K562 (cell line): ENCODE results near the gene GLRX. TPM values are rescaled to one million over a fixed set of nuclear protein-coding genes. Genes with fewer than 3 reads are reported as not detected.

Experiments
- ATAC-seq: fragments of 200-7000 bp; cut with Tn5 transposase; 3 replicates; pipeline ENCODE4 v1.9.1; 2020; ENCODE audit warnings: moderate library complexity
- BruUV-seq: library from RNA; stranded (reverse); fragments of 400-500 nt; replicated peaks from 2 replicates; lab custom pipeline; 2021; lab: Mats Ljungman, UMichigan
- CTCF ChIA-PET: fragments of 300-600 bp; formaldehyde crosslinking; extraction: SDS; loops from one replicate; lab custom pipeline; 2021; ENCODE audit warnings: low intra/inter-chr PET ratio; lab: Yijun Ruan, JAX
- POLR2A ChIA-PET: fragments of 300-600, 350-650 bp; sonication (Branson Sonifier 250); formaldehyde crosslinking; extraction: SDS; loops from one replicate; lab custom pipeline; 2021; ENCODE audit warnings: antibody characterized with exemption, inconsistent platforms; lab: Yijun Ruan, JAX
- DNase-seq, 4 experiments: peaks; one replicate each; pipeline versions ENCODE4 v3.0.0 to v3.0.0-alpha.2; 2011 to 2018; ENCODE audit warnings: low spot score in 3 of 4, mixed read lengths in 3 of 4; ENCODE audit errors: extremely low read depth in 1 of 4
- FAIRE-seq: peaks from 2 replicates; lab custom pipeline; 2011; peaks lifted over from hg19 to GRCh38; lab: Jason Lieb, UNC
- H2AFZ ChIP-seq: 2 replicates; pipeline ENCODE4 v1.6.0; 2011; ENCODE audit warnings: low read depth, low read length, control low read depth, inconsistent platforms
- H3K27ac ChIP-seq: fragments of 200-600 bp; 3 replicates; pipeline ENCODE4 v1.8.0; 2011; ENCODE audit warnings: low read depth, mild to moderate bottlenecking, control low read depth, inconsistent platforms, low read length, moderate library complexity, mixed read lengths; ENCODE audit errors: extremely low read depth
- H3K27me3 ChIP-seq, 2 experiments: fragments of 300-600 bp in 1 of 2; 2 replicates in 1 of 2; 3 replicates in 1 of 2; pipeline versions ENCODE4 v1.6.0 to v1.8.0; 2011; ENCODE audit warnings: inconsistent platforms in 2 of 2, low read length in 2 of 2, mild to moderate bottlenecking in 1 of 2, mixed read lengths in 1 of 2, moderate library complexity in 1 of 2; ENCODE audit not compliant: control insufficient read depth in 2 of 2, insufficient read depth in 2 of 2
- H3K36me3 ChIP-seq: fragments of 300-600 bp; 3 replicates; pipeline ENCODE4 v1.8.0; 2011; ENCODE audit warnings: mild to moderate bottlenecking, low read length, inconsistent platforms; ENCODE audit not compliant: control insufficient read depth, insufficient read depth
- H3K4me1 ChIP-seq, 2 experiments: fragments of 200-600 bp in 1 of 2; replicated peaks in 1 of 2; 2 replicates in 1 of 2; 3 replicates in 1 of 2; pipeline versions ENCODE4 v1.5.1 to v1.8.0; 2011; ENCODE audit warnings: inconsistent platforms in 2 of 2, low read length in 2 of 2, mild to moderate bottlenecking in 1 of 2, mixed read lengths in 1 of 2, moderate library complexity in 1 of 2; ENCODE audit not compliant: control insufficient read depth in 2 of 2, insufficient read depth in 2 of 2
- H3K4me2 ChIP-seq: 2 replicates; pipeline ENCODE4 v1.6.1; 2011; ENCODE audit warnings: low read length, control low read depth, inconsistent platforms, mixed read lengths; ENCODE audit not compliant: insufficient read depth
- H3K4me3 ChIP-seq: fragments of 200-600 bp; sonication (generic), shearing (Covaris generic); 2 replicates; pipeline ENCODE4 v1.5.1; 2016; ENCODE audit warnings: control low read depth, inconsistent platforms
- H3K79me2 ChIP-seq: fragments of 200-600 bp; 3 replicates; pipeline ENCODE4 v1.8.0; 2011; ENCODE audit warnings: low read length, inconsistent platforms; ENCODE audit not compliant: control insufficient read depth, insufficient read depth
- H3K9ac ChIP-seq, 2 experiments: 2 replicates each; pipeline versions ENCODE4 v1.6.0 to v1.6.1; 2011; ENCODE audit warnings: low read depth in 2 of 2, low read length in 2 of 2, control low read depth in 1 of 2, inconsistent platforms in 1 of 2, mild to moderate bottlenecking in 1 of 2, mixed read lengths in 1 of 2; ENCODE audit not compliant: insufficient read depth in 1 of 2
- H3K9me1 ChIP-seq: one replicate; pipeline ENCODE4 v1.6.0; 2011; ENCODE audit warnings: inconsistent platforms, mild to moderate bottlenecking, low read length, moderate library complexity; ENCODE audit not compliant: control insufficient read depth, insufficient read depth
- H3K9me3 ChIP-seq: replicated peaks from 2 replicates; pipeline ENCODE4 v1.5.1; 2011; ENCODE audit warnings: low read depth, low read length, inconsistent platforms; ENCODE audit not compliant: control insufficient read depth, insufficient read depth
- H4K20me1 ChIP-seq: replicated peaks from 2 replicates; pipeline ENCODE4 v1.6.1; 2011; ENCODE audit warnings: low read length, inconsistent platforms, mixed read lengths; ENCODE audit not compliant: control insufficient read depth, insufficient read depth
- CBX1 ChIP-seq: sonication (generic); IDR thresholded peaks from 2 replicates; pipeline ENCODE4 v1.6.1; 2016; ENCODE audit warnings: antibody characterized with exemption, low read depth, mild to moderate bottlenecking
- E2F3 ChIP-seq: fragments of 250-450 bp; sonication (Bioruptor Pico); IDR thresholded peaks from 2 replicates; pipeline ENCODE4 v1.4.0; 2020; ENCODE audit warnings: mild to moderate bottlenecking
- FOXK2 ChIP-seq, 2 experiments: fragments of 450-650 bp; IDR thresholded peaks in 1 of 2; conservative IDR thresholded peaks in 1 of 2; 2 replicates each; pipeline ENCODE4 v1.6.1; 2016; ENCODE audit warnings: low read depth in 2 of 2, mild to moderate bottlenecking in 1 of 2
- FOXP1 ChIP-seq: sonication (generic); formaldehyde crosslinking; IDR thresholded peaks from 2 replicates; pipeline ENCODE4 v1.8.0; 2022; ENCODE audit warnings: mild to moderate bottlenecking, missing genetic modification reagents
- MEIS2 ChIP-seq: fragments of 450-650 bp; IDR thresholded peaks from 2 replicates; pipeline ENCODE4 v1.6.1; 2014; ENCODE audit warnings: mild to moderate bottlenecking; ENCODE audit not compliant: partially characterized antibody
- NR3C1 ChIP-seq: sonication (generic); formaldehyde crosslinking; IDR thresholded peaks from 2 replicates; pipeline ENCODE4 v1.8.1; 2022; ENCODE audit warnings: missing genetic modification reagents
- OTX1 ChIP-seq: fragments of 450-650 bp; formaldehyde crosslinking; IDR thresholded peaks from 2 replicates; pipeline ENCODE4 v1.4.0; 2022; ENCODE audit warnings: mild to moderate bottlenecking
- RBM25 ChIP-seq: fragments of 200-400 bp; formaldehyde crosslinking; IDR thresholded peaks from 2 replicates; pipeline ENCODE4 v1.6.1; 2018; ENCODE audit warnings: low read length, low read depth, moderate library complexity; ENCODE audit not compliant: severe bottlenecking
- RFX5 ChIP-seq: IDR thresholded peaks from 2 replicates; pipeline ENCODE4 v1.6.1; 2011; ENCODE audit warnings: low read depth, mild to moderate bottlenecking, improper control_type of control experiment, low read length
- SIRT6 ChIP-seq: IDR thresholded peaks from one replicate; pipeline ENCODE4 v1.6.1; 2012; ENCODE audit warnings: low read depth, mild to moderate bottlenecking, control low read depth, inconsistent platforms, low read length, moderate library complexity
- SMARCA5 ChIP-seq: fragments of 450-650 bp; IDR thresholded peaks from 2 replicates; pipeline ENCODE4 v1.6.1; 2016
- SRF ChIP-seq, 2 experiments: fragments of 250-450, 450-650 bp in 1 of 2; sonication (Bioruptor Pico) in 1 of 2; sonication (generic) in 1 of 2; formaldehyde crosslinking; IDR thresholded peaks; 2 replicates each; pipeline versions ENCODE4 v1.5.0 to v1.5.1; 2020 to 2022; ENCODE audit warnings: mild to moderate bottlenecking in 1 of 2, missing genetic modification reagents in 1 of 2
- TCF7L2 ChIP-seq: fragments of 150-350 bp; IDR thresholded peaks from 2 replicates; pipeline ENCODE4 v1.6.1; 2016; ENCODE audit warnings: low read depth, mild to moderate bottlenecking, low read length, moderate library complexity
- TEAD1 ChIP-seq, 2 experiments: fragments of 450-650 bp in 1 of 2; sonication (generic) in 1 of 2; formaldehyde crosslinking; IDR thresholded peaks; 2 replicates each; pipeline versions ENCODE4 v1.4.0 to v1.8.0; 2020 to 2022; ENCODE audit warnings: mild to moderate bottlenecking in 2 of 2, missing genetic modification reagents in 1 of 2
- ZKSCAN8 ChIP-seq: fragments of 200-800 bp; sonication (Bioruptor generic); IDR thresholded peaks from 2 replicates; pipeline ENCODE4 v1.6.1; 2016; ENCODE audit warnings: missing genetic modification characterization, missing compliant biosample characterization
- ZNF316 ChIP-seq: fragments of 450-650 bp; IDR thresholded peaks from 2 replicates; pipeline ENCODE4 v1.6.1; 2016
- whole genome bisulfite sequencing: fragments of 100-300 bp; shearing (Covaris generic); methylation state at CpG from one replicate; pipeline ENCODE4 v1.1.6; 2016; ENCODE audit warnings: low coverage, mixed read lengths; ENCODE audit not compliant: insufficient coverage; ENCODE audit errors: missing lambda C conversion rate; 5-methylcytosine and 5-hydroxymethylcytosine counted together
- in situ Hi-C: fragments of 300-500 bp; cut with MboI; formaldehyde crosslinking; loops from 4 replicates; pipeline ENCODE4 v1.15.0; 2018; ENCODE audit warnings: inconsistent platforms, mixed read lengths
- intact Hi-C: fragments of 100-400 bp; cut with micrococcal nuclease; formaldehyde crosslinking; loops from 2 replicates; pipeline ENCODE4 v1.14.2; 2022
- polyA plus RNA-seq, 8 experiments: library from polyadenylated mRNA; depleted of rRNA in 4 of 8; stranded (reverse) in 5 of 8; unstranded in 3 of 8; fragments of >200 nt; fragmentation: Nextera tagmentation in 2 of 8; fragmentation: Illumina TruSeq in 1 of 8; extraction: Ambion mirVana in 2 of 8; extraction: Trizol in 1 of 8; gene quantifications; 2 replicates each; pipeline versions ENCODE4 v1.2.1 to v1.2.3, GENCODE V29; 2011 to 2014; ENCODE audit warnings: inconsistent platforms in 1 of 8, missing spikeins in 1 of 8
- total RNA-seq, 7 experiments: library from RNA; depleted of rRNA in 6 of 7; stranded (reverse); fragments of >200 nt in 6 of 7; fragmentation: Illumina TruSeq in 2 of 7; extraction: Trizol in 2 of 7; gene quantifications; 2 replicates each; pipeline versions ENCODE4 v1.2.1 to v1.2.3, GENCODE V29; 2011 to 2021; ENCODE audit warnings: low replicate concordance in 1 of 7
- TF ChIP-seq, protein P1 (sequence below): IDR thresholded peaks from 3 replicates; pipeline ENCODE4 v1.6.1; 2011; ENCODE audit warnings: borderline replicate concordance, mild to moderate bottlenecking, moderate library complexity; ENCODE audit not compliant: insufficient read length; ENCODE audit errors: extremely low read depth
- TF ChIP-seq, protein P2 (sequence below): fragments of 250-450 bp; sonication (Bioruptor Pico); IDR thresholded peaks from 2 replicates; pipeline ENCODE4 v1.8.0; 2021; ENCODE audit warnings: moderate library complexity, mild to moderate bottlenecking, inconsistent platforms
- TF ChIP-seq, protein P3 (sequence below): fragments of 450-650 bp; formaldehyde crosslinking; IDR thresholded peaks from 2 replicates; pipeline ENCODE4 v1.4.0; 2022; ENCODE audit warnings: missing genetic modification characterization

Gene GLRX
- total and polyA plus RNA-seq, 9 of the 15 experiments (the other 6 are each of a cell fraction or from before 2014, with no cell fraction given), result 2.3 to 11.2 (median 4.6) TPM

DNA sequence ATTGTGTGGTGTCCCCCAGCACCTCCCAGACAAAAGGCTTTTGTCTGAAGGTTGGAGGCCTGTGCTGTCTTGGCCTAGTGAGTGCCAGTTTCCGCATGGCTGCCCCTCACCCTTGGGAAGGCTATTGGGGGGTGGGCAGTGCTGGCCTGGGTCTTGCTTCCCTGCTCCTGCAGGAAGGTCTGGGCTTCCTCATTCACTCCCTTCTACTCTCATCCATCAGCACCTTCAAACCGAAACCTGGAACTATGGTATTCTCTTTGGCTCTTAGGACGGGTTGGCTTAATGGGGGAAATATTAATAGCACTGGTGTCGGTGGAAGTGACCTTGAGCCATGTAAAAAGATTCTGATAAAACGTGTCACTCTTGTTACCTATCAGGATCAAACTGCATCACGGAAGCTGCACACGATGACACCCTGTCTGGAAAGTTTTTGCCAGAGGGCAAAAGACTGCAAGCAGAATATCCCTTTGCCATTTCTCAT, 34.0 kb upstream of the GLRX start (continued):
- TF ChIP-seq, protein P1, sequence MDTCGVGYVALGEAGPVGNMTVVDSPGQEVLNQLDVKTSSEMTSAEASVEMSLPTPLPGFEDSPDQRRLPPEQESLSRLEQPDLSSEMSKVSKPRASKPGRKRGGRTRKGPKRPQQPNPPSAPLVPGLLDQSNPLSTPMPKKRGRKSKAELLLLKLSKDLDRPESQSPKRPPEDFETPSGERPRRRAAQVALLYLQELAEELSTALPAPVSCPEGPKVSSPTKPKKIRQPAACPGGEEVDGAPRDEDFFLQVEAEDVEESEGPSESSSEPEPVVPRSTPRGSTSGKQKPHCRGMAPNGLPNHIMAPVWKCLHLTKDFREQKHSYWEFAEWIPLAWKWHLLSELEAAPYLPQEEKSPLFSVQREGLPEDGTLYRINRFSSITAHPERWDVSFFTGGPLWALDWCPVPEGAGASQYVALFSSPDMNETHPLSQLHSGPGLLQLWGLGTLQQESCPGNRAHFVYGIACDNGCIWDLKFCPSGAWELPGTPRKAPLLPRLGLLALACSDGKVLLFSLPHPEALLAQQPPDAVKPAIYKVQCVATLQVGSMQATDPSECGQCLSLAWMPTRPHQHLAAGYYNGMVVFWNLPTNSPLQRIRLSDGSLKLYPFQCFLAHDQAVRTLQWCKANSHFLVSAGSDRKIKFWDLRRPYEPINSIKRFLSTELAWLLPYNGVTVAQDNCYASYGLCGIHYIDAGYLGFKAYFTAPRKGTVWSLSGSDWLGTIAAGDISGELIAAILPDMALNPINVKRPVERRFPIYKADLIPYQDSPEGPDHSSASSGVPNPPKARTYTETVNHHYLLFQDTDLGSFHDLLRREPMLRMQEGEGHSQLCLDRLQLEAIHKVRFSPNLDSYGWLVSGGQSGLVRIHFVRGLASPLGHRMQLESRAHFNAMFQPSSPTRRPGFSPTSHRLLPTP, result no peak
- TF ChIP-seq ZKSCAN8 (CRISPR knock-in tag) (no peak), FOXP1 (no peak), CBX1 (no peak), NR3C1 (CRISPR knock-in tag) (no peak)

DNA sequence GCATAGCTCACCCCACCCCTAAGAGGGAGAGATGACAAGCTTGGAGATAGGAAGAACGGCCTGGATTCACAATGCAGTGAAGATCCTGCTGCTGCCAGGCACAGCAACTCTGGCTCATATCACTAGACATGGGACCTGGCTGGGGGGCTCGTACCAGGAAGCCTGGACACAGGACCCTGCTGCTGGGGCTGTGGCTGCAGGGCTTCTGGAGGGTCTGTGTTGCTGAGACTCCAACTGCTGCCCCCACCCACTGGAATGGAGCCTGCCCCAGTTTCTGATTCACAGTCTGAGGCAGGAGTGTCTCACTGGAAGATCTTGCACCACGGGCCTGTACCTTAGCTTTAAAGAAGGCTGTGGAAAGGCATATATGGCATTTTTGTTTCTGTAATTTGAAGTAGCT, 31.0 kb upstream of the GLRX start:
- Histone ChIP-seq H3K79me2 (no peaks in the 10 kb centered on the region), H3K9me3 (no peaks in the 10 kb centered on the region; the same call in 1 of the 2 replicates), H3K9ac (no peak overlapping the region), H3K27me3 (no peaks in the 10 kb centered on the region), H2AFZ (no peak overlapping the region), H3K27ac (no peak overlapping the region), H3K4me2 (no peak overlapping the region), H3K9me1 (no peaks in the 10 kb centered on the region), H4K20me1 (no peaks in the 10 kb centered on the region), H3K36me3 (no peaks in the 10 kb centered on the region), H3K4me3 (no peak overlapping the region), H3K4me1 (peaks cover 3 to 7% of the 10 kb centered on the region in 2 experiments; a peak in 2 of 5 replicates)
- ChIA-PET CTCF (interaction anchor here (0.6 kb wide), 1 partner anchor 466 kb away, joined by 3 read pairs; no protein-coding TSS in a partner anchor), POLR2A (interaction anchor here (0.8 to 1.0 kb wide), 3 partner anchors 8 to 112 kb away, joined by 3 to 4 read pairs (median 4); no protein-coding TSS in a partner anchor)
- no peak for FAIRE-seq
- no peak for DNase-seq
- 26% methylated on average over 2 of the region's 3 CpGs for WGBS
- intact Hi-C loops, result no loop called here
- no TSS peak for BruUV-seq
- in situ Hi-C loops, result no loop called here
- no peak for ATAC-seq
- TF ChIP-seq MEIS2, result no peak
- TF ChIP-seq TCF7L2, result no peak
- TF ChIP-seq CBX1, result no peak
- TF ChIP-seq, protein P2, sequence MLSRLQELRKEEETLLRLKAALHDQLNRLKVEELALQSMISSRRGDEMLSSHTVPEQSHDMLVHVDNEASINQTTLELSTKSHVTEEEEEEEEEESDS (CRISPR knock-in tag), result no peak
- no peak for TF ChIP-seq OTX1
- TF ChIP-seq SMARCA5, result no peak
- TF ChIP-seq, protein P3, sequence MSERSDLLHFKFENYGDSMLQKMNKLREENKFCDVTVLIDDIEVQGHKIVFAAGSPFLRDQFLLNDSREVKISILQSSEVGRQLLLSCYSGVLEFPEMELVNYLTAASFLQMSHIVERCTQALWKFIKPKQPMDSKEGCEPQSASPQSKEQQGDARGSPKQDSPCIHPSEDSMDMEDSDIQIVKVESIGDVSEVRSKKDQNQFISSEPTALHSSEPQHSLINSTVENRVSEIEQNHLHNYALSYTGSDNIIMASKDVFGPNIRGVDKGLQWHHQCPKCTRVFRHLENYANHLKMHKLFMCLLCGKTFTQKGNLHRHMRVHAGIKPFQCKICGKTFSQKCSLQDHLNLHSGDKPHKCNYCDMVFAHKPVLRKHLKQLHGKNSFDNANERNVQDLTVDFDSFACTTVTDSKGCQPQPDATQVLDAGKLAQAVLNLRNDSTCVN, result no peak
- TF ChIP-seq ZNF316, result no peak
- TF ChIP-seq RFX5, result no peak
- no peak for TF ChIP-seq FOXK2 (conservative IDR thresholded peaks at IDR 0.05 in 1 of 2, IDR thresholded peaks at IDR 0.05 in 1 of 2; ENCODE audit: low read depth in 2 of 2)
- no peak for TF ChIP-seq SIRT6
- no peak for TF ChIP-seq RBM25
- TF ChIP-seq TEAD1 (CRISPR knock-in tag; IDR thresholded peaks at IDR 0.05), result no peak
- no peak for TF ChIP-seq E2F3 (CRISPR knock-in tag)
- TF ChIP-seq SRF (CRISPR knock-in tag; IDR thresholded peaks at IDR 0.05), result no peak
